Thoracic aorta (tissue), 2 donors: ENCODE measurements around the gene TUT1. TPM values are rescaled to one million over a fixed set of nuclear protein-coding genes. Genes with fewer than 3 reads are reported as not detected.
A peak's percentile ranks its signal among the peaks of the same experiment; 100 is the strongest.

Experiments used
- ATAC-seq: fragments of 150-250 bp; one replicate; pipeline ENCODE4 v1.8.0; 2017; ENCODE audit warnings: low read depth; ENCODE audit not compliant: insufficient number of reproducible peaks, low FRiP score
- DNase-seq: peaks from one replicate; pipeline ENCODE4 v3.0.0-alpha.2; 2020; ENCODE audit warnings: low spot score
- H3K27ac ChIP-seq, 2 donors: fragments of 200-600 bp; sonication (generic); 1 replicate in 1 of 2; 2 replicates in 1 of 2; pipeline ENCODE4 v1.5.1; 2016; ENCODE audit warnings: mild to moderate bottlenecking in 2 of 2, moderate library complexity in 2 of 2
- H3K27me3 ChIP-seq: fragments of 200-600 bp; sonication (generic); replicated peaks from 2 replicates; pipeline ENCODE4 v1.6.0; 2016; ENCODE audit warnings: mild to moderate bottlenecking; ENCODE audit not compliant: insufficient read depth
- H3K36me3 ChIP-seq: fragments of 200-600 bp; sonication (generic); one replicate; pipeline ENCODE4 v1.5.1; 2016
- H3K4me1 ChIP-seq, 2 donors: fragments of 200-600 bp; sonication (generic); 1 replicate in 1 of 2; 2 replicates in 1 of 2; pipeline versions ENCODE4 v1.5.1 to v1.6.0; 2016; ENCODE audit warnings: low read depth in 2 of 2, mild to moderate bottlenecking in 1 of 2; ENCODE audit not compliant: control insufficient read depth in 1 of 2
- H3K4me3 ChIP-seq: fragments of 200-600 bp; sonication (generic); 2 replicates; pipeline ENCODE4 v1.5.1; 2016; ENCODE audit warnings: mild to moderate bottlenecking
- H3K9me3 ChIP-seq: fragments of 200-600 bp; sonication (generic); 2 replicates; pipeline ENCODE4 v1.5.1; 2016
- total RNA-seq, 2 donors: library from RNA; depleted of rRNA; stranded (reverse); fragments of >200 nt; gene quantifications; one replicate each; pipeline versions ENCODE4 v1.1.0 to v1.2.3, GENCODE V29; 2016
- TF ChIP-seq, protein P1 (sequence below): fragments of 200-600 bp; sonication (generic); IDR thresholded peaks from one replicate; pipeline ENCODE4 v1.5.1; 2019; ENCODE audit warnings: antibody characterized with exemption

The TUT1 gene
- total RNA-seq, 2 donors from 2014 or later: 9.5 to 12.5 TPM

GRCh38 chr11:62546929-62547625 is 44.2 kb downstream of the TUT1 start:
- ATAC-seq (no peak), DNase-seq (no peak)
- Histone ChIP-seq H3K9me3 (no peaks in the 10 kb centered on the region), H3K4me1 (peaks cover 41 to 67% of the 10 kb centered on the region in 2 donors), H3K27me3 (no peaks in the 10 kb centered on the region), H3K4me3 (peak overlapping the region; percentile 91), H3K27ac (peak overlapping the region; percentile 98), H3K36me3 (no peaks in the 10 kb centered on the region)
- TF ChIP-seq, protein P1, sequence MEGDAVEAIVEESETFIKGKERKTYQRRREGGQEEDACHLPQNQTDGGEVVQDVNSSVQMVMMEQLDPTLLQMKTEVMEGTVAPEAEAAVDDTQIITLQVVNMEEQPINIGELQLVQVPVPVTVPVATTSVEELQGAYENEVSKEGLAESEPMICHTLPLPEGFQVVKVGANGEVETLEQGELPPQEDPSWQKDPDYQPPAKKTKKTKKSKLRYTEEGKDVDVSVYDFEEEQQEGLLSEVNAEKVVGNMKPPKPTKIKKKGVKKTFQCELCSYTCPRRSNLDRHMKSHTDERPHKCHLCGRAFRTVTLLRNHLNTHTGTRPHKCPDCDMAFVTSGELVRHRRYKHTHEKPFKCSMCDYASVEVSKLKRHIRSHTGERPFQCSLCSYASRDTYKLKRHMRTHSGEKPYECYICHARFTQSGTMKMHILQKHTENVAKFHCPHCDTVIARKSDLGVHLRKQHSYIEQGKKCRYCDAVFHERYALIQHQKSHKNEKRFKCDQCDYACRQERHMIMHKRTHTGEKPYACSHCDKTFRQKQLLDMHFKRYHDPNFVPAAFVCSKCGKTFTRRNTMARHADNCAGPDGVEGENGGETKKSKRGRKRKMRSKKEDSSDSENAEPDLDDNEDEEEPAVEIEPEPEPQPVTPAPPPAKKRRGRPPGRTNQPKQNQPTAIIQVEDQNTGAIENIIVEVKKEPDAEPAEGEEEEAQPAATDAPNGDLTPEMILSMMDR: no peak

GRCh38 chr11:62546244-62546928 is 44.9 kb downstream of the TUT1 start, which contains the start of gene AHNAK:
AHNAK (minus strand) TSS chr11:62546806; CDS start chr11:62536098, 10,708 bp downstream.
- TF ChIP-seq, protein P1: no peak

DNA sequence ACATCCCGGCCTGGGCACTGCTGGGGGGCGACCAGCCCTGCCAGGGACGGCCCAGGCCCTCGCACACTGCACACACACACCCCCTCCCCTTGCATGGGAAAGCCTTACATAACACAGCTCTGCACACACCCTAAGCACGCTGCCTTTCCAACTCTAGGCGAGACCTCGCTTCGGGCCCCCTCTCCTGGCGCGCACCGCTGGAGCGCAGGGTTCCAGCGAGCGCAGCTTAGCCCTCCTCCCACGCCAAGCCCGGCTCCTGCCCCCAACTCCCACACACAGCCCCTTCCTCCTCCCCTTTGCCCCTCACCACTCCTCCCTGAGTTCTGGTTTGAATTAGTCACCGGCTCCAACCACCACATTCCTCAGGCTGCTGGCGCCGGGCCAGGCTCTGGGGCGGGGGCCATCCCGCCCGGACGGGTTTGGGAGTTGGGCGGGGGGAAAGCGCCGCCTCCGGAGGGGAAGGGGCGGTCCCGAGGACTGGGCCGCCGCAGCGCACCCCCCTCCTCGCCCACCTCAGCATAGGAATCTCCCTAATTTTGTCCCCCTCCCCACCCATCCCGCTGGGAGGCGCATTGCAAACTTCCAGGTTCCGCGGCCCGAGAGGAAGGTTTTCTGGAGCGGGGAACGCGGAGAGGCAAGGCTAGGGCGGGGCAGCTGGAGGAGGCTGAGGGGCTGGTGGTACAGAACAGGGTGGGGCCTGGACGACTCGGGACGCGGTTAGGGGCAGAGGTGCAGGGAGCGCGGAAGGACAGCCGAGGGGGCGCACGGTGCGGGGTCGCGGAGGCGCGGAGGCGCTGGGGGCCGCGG is 45.7 kb downstream of the TUT1 start:
- peak overlapping the region; percentile 91 for H3K4me3 ChIP-seq
- TF ChIP-seq, protein P1: no peak
- no peaks in the 10 kb centered on the region for H3K9me3 ChIP-seq
- H3K4me1 ChIP-seq: peaks cover 45 to 67% of the 10 kb centered on the region in 2 donors
- H3K27me3 ChIP-seq: no peaks in the 10 kb centered on the region
- ATAC-seq: peak; percentile 39
- peak; percentile 82 for DNase-seq
- H3K27ac ChIP-seq: peak overlapping the region; percentile 98
- H3K36me3 ChIP-seq: no peaks in the 10 kb centered on the region

More at GRCh38 chr11:62546244-62546928, 44.9 kb downstream of the TUT1 start, which contains the start of gene AHNAK:
- no peaks in the 10 kb centered on the region for H3K36me3 ChIP-seq
- DNase-seq (no peak), ATAC-seq (peak; percentile 67)
- peak within 1 kb of the TSS; percentile 91 for H3K4me3 ChIP-seq
- no peaks in the 10 kb centered on the region for H3K27me3 ChIP-seq
- peaks cover 41 to 67% of the 10 kb centered on the region in 2 donors for H3K4me1 ChIP-seq
- H3K9me3 ChIP-seq: no peaks in the 10 kb centered on the region
- H3K27ac ChIP-seq: peak within 1 kb of the TSS; percentile 98

DNA sequence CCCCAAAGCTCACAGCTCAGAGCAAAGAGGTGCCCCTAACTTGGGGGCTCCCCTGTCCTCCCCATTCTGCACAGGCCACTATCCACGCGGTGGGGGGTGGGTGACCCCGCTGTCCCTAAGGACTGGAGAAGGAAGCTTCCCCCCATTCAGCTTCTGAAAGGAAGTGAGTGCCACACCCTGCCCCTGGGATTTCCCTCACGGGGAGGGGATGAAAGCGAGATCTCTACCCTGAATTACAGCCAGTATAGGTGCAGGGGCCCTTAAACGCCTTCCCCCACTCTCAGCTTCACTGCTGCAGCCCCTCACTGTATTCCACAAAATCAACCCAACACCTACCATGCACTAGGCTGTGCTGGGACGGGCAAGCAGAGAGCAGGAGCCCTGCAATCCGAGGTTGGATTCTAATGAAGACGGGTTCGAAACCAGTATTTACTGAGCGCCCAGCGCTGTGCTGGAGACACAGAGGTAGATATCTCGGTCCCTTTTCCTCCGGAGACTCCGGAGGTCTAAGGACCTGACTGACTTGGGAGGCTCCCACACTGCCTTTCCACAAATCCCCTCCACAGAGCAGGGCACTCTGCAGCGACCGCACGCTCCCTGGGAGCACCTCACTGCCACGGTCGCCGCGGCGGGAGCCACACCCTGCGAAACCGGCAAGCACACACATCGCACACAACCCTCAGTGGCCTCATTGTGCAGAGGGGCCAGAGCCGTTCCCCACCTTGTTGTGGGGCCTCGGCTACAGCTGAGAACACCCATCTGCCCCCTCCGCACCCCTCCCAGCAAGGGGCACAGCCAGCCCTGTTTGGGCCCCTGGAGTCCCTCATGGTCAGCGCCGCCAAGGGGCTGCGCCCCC is 46.5 kb downstream of the TUT1 start:
- no peak for ATAC-seq
- Histone ChIP-seq H3K36me3 (no peaks in the 10 kb centered on the region), H3K9me3 (no peaks in the 10 kb centered on the region), H3K27ac (peak overlapping the region; percentile 98), H3K4me1 (peaks cover 50 to 67% of the 10 kb centered on the region in 2 donors), H3K4me3 (peak overlapping the region; percentile 91), H3K27me3 (no peaks in the 10 kb centered on the region)
- TF ChIP-seq, protein P1: no peak
- DNase-seq: no peak
